Left colon (tissue), 2 donors: Measurements from ENCODE around the gene GALNT16. TPM values are rescaled to one million over a fixed set of nuclear protein-coding genes. Genes with fewer than 3 reads are reported as not detected.

Source experiments
- ATAC-seq: fragments of 200-7000 bp; cut with Tn5 transposase; one replicate; pipeline ENCODE4 v1.9.1; 2020; ENCODE audit warnings: mild to moderate bottlenecking, moderate library complexity
- DNase-seq, 2 donors: peaks; one replicate each; pipeline ENCODE4 v3.0.0-alpha.2; 2020
- intact Hi-C, 2 donors: fragments of 100-400 bp; cut with DNase I in 1 of 2; cut with micrococcal nuclease in 1 of 2; formaldehyde crosslinking; loops; one replicate each; pipeline versions ENCODE4 v1.11.2 to v1.14.0; 2022; cut with DNase I, micrococcal nuclease
- total RNA-seq, 2 donors: library from RNA; stranded (reverse); fragmentation: NEBNext Ultra II Directional; extraction: Animal tissue kit (Norgen Biotek cat#: 25700); gene quantifications; one replicate each; pipeline ENCODE4 v1.2.1, GENCODE V29; 2021
- donor health status: DM: no; HTN: no; CAD: no.
- donor health status: DM: yes; HTN: yes; CAD: no.

GALNT16 gene
- total RNA-seq, 2 donors from 2014 or later, result 1.3 to 1.7 TPM

DNA sequence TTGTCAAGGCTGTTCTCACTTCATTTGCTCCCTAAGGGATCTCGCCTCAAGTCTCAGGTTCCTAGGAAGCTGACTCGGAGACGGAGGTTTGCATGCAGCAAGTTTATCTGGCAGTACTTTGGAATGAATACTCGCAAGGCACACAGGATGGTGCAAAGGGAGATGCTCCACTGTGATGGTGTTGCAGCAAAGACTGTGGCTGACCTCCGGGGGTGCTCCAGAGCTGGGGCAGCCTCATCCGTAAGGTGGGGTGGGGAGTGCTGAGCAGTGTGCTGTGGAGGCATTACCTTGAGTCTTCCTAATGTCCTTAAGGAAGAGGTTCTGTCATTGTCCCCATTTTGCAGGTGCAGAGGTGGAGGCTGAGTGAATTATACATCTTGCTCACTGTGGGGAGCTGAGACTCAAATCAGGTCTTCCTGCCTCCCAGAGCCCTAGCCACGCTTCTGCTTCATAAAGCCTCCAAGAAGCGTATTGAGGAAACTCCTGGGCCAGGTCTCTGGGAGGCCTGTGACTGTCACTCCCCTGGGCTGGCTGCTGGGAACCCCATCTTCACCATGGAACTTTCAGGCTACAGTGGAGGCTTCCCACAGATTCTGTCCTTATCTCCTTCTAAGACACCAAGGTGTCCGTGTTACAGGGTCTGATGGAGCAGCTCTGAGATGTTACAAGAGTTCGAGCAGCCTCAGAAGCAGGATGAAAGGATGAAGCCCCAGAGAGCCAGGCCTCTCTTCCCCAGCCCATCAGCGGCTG is 39.5 kb downstream of the GALNT16 start:
- no peak for ATAC-seq
- no peak for DNase-seq
- intact Hi-C loops, result no loop called here

DNA sequence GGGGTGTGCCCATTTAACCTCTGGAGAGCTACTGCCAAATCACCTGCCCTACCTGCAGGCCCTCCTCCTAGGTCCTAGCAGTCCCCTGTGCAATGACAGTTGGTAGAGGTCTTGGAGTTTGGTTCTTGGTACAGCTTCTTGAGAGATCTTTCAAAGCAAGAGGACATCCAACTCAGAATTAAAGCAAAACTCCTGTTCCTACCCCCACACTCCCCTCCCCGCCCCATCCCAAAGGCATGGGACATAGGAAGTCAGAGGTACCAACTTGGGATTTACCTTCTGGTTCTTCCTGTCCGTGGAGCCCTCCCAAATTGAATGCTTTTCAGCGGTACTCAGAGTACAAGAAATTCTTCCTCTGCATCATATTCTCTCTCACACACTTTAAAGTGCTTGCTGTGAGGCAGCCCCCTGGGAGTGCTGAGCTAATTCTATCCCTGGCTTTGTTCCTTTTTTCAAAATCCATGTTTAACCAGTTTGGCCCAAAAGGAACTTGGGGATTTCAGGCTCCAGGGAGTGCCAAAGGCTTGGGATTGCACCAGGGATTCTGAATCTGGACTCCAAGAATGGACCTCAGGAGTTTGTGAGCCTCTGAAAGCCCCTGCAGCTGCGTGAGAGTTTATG is 40.8 kb downstream of the GALNT16 start:
- intact Hi-C loops, result no loop called here
- no peak for ATAC-seq
- DNase-seq, result no peak

DNA sequence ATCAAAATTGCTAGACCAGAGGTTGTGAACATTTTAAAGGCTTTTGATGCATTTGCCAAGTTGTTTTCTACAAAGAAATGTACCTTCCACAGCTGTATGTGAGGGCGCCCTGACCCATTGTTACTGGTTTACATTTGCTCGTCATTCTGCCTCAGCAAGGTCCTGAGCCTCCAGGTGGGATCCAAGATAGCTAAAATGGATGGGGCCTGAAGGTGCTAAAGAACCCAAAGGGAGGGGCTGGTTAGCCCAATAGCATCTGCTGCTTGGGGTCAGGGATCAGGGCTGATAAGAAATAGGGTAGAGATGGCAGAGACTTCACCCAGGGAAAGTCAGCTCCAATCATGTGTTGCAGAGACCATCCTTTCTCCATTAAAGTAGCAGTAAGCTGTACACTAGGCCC is 43.1 kb downstream of the GALNT16 start:
- DNase-seq (no peak), ATAC-seq (no peak)
- intact Hi-C loops, result no loop called here

DNA sequence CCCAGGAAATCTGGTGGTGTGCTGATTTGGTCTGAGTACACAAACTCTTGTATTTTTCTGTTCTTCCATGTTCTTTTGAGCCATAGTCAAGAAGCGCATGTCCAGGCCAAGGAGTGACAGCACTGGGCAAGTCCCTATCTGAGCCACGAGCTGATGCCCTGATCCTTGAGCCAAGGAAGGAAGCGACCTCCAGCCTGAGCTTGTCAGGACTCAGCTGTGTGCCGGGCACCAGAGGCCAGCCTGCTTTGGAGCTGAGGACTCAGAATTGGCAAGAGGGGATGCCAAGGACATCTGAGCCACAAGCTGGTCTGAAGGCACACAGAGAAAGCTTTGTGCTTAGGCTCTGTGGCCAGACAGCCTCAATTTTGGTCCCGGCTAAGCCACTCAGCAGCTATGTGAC is 52.6 kb downstream of the GALNT16 start:
- intact Hi-C loops, result no loop called here
- ATAC-seq (no peak), DNase-seq (no peak)

DNA sequence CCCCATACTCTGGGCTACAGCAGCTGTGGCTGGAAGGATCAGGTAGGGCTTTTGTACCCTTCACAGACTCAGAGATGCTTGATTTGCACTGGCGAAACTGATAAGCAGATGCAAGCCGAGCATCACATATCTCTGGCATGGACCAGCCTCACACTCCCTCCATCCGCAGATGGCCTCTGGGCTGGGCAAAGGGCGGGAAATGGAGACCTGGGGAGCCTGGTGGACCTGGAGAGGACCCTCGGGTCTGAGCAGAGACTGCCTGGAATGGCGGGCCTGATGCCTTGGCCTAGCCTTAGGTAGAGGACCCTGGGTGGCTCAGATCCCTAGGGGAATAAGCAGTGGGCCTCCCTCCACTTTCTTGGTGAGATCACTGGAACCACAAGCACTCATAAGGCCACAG is 53.2 kb downstream of the GALNT16 start:
- DNase-seq (no peak), ATAC-seq (no peak)
- intact Hi-C loops, result no loop called here

DNA sequence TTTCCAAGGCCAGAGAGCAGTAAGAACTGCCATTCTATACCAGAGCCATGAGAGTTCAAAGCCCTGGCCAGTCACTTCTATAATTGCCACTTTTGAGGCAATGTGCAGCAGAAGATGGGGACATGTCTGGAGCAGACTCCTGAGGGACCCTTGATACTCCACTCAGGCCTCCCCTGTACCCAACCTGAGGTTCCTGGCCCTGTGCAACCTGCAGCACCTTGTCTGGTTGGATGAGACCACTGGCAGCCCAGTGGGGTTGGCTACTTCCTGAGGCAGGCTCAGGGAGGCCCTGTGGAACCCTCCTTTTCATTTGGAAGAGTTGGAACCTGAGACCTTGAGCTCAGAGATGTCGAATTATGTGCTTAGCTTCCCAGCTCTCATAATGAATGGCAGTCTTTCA is 54.4 kb downstream of the GALNT16 start:
- intact Hi-C loops, result no loop called here
- DNase-seq (no peak), ATAC-seq (no peak)

DNA sequence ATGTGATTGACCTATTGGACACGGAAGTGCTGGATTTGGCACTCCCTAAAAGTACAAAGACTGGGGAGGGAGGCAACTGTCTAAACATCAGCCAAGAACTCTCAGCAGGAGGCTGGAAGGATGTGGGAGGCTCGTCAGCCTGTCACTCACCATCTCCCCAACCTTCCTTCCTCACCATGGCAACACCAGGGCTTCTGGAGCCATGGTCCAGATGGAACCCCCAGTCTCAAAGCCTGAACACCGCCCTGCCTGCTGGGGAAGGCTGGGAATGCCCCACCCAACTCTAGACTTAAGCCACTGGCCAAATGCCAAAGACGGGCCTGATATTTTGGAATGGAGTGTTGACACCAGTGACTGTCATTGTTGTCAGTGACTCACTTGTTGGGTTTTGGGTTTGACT is 55.3 kb downstream of the GALNT16 start:
- intact Hi-C loops, result no loop called here
- DNase-seq (peak in 1 of 2 donors; percentile 13), ATAC-seq (peak; percentile 71)

DNA sequence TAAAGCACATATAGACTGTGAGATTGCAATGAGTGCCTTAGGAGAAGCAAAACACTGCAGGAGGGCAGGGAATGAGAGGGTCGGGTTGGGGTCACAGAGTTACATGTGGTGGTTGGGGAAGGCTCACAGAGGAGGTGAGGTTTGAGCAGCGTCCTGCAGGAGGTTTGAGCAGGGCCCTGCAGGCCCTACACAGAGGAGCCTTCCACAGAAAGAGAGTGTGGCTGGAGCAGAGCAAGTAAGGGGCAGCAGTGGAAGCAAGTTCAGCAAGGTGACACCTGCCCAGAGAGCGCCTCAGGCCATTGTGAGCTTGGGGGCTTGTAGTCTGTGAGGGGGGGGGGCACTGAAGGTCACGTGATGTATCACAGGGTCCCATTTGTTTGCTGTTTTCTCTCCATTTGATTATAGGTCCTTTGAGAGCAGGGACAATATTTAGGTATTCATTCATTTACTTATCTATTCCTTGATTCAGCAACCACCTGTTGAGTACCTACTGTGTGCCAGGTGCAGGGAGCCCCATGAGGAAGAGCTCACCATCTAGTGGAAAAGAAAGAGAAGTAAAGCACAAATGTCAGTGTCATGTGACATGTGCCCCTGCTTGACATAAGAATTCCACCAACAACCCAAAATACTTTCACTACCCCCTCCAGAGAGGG is 56.6 kb downstream of the GALNT16 start:
- ATAC-seq, result no peak
- intact Hi-C loops, result no loop called here
- no peak for DNase-seq

DNA sequence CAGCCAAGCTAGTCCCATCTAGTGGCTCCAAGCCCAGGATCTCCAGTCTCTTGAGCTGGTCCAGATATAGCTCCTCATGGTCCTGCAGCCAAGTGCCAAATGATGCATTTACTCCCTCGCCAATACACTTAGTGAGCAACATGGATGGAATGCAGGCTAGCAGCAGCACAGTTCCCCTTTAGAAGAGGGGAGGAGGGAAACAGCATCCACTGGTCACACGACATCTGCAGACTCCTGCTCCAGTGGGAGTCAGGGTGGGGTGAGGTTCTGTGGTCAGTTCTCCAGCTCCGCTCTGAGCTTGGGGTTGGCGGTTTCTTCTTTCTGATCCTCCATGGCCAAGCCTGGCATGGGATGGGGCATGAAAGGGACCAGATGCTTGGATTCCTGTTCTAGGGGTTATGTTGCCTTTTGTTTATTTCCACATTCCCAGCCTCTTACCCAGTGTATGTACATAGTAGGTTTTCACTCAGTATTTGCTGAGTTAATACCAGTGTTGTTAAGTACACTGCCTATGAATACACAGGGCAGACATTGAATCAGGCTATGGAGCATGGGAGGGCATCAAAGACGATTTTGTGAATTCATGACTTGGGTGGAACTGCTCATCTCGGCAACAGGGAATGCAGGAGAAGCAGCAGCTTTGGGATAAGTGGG is 57.3 kb downstream of the GALNT16 start:
- ATAC-seq, result peak; percentile 19
- intact Hi-C loops, result no loop called here
- peak; percentile 19 to 54 for DNase-seq

DNA sequence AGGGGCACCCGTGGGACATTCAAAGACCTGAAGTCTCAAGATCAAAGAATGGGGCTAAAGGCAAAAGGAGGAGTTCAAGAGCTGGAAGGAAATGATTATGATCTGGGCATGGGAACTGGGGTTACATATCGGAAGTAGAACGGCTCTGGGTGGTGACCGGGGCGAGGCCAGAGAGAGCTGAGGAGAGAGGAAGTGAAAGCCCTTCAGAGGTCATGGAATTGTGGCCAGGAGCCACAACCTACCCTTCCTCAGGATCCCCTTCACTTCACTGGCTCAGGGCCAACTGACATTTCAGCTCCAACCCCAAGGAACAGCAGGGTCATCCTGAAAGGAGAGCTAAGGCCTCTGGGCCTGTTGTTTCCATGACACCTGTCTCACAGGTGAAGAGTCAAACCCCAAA is 57.8 kb downstream of the GALNT16 start:
- intact Hi-C loops, result no loop called here
- DNase-seq, result no peak
- no peak for ATAC-seq

DNA sequence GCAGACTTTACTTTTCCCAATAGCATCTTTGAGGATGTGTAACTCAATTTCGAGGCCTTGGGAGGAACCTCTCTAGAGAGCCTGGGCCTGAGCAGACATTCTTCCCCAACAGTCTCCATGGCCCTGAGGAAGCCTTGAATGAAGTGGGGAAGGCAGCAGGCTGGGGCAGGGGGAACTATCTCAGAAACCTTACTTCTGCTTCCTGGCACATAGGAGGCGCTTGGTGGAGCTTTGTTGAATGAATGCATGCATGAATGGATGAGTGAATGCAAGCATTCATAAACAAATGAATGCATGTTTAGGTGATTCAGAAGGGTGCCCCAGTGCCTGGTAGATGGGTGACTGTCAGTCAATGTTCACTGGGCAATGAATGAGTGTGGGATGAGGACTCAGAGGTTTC is 58.3 kb downstream of the GALNT16 start:
- intact Hi-C loops, result no loop called here
- ATAC-seq (no peak), DNase-seq (no peak)

DNA sequence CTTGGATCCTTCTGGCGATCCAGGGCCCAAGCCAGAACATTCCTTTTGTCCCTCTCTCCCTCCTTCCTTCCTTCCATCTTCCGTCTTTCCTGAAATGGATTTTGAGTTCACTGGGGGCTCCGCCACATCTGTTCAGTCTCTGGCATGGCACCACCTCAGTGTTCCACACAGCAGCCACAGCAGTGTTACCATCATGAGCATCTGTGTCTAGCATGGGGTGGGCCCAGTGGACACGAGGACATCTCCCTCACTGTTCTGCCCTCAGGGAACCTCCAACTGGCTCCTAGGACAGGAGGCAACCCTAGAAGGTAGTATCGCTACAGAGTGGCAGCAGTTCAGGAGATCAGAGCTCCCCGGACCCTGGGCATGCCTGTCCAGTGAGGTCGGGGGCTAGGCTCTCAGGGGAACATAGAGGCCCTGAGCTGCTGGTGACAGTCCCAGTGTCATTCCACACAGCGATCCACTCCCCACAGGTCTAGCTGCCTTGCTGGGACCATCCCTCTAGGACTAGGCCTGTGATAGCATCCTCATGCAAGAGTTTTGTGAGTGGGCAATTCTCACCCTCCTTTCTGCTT is 59.0 kb downstream of the GALNT16 start:
- intact Hi-C loops, result no loop called here
- ATAC-seq (no peak), DNase-seq (no peak)

DNA sequence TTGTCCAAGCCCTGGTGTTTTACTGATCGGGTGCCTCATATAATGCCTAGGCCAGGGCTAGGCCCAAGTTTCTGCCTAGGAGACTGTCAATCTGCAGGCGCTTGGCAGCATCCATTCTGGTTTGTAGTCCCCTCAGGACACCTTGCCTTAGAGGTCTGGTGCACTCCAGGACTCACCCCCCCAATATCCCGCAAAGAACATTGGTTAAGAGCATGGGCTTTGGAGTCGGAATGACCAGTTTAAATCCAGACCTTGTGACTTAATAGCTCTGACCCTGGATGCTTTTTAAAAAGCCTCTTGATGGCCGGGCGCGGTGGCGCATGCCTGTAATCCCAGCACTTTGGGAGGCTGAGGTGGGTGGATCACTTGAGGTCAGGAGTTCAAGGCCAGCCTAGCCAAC is 60.0 kb downstream of the GALNT16 start:
- no peak for DNase-seq
- ATAC-seq, result no peak
- intact Hi-C loops, result no loop called here

DNA sequence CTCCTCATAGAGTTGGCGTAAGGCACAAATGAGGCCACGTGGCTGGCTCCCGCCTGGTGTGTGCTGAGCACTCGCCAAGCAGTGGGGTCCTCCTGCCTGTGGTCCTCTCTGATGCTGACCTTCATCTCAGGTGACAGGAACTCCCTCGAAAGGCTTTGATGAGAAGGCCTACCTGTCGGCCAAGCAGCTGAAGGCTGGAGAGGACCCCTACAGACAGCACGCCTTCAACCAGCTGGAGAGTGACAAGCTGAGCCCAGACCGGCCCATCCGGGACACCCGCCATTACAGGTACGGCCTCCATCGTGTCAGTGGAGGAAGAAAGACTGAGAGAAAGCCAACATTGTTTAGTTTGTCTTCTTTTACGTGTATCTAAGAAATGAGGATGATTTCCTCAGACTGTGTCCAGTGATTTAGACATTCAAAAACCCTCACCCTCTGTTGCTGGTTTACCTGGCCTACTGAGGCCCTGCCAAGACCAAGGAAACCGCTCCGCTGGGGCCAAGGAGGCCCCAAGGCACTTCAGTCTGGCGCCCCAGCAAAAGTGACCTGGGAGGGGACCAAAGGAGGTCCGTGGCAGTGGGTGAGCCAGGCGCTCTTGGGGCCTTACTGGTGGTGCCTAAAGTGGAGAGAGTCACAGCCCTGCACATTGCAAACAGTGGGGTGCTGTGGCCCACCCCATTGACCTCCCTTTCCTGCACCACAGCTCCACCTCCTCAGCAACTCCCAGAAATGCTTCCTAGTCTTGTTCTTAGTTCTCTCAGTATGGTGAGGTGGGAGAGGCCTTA is 60.8 kb downstream of the GALNT16 start:
- no peak for DNase-seq
- no peak for ATAC-seq
- intact Hi-C loops, result no loop called here

DNA sequence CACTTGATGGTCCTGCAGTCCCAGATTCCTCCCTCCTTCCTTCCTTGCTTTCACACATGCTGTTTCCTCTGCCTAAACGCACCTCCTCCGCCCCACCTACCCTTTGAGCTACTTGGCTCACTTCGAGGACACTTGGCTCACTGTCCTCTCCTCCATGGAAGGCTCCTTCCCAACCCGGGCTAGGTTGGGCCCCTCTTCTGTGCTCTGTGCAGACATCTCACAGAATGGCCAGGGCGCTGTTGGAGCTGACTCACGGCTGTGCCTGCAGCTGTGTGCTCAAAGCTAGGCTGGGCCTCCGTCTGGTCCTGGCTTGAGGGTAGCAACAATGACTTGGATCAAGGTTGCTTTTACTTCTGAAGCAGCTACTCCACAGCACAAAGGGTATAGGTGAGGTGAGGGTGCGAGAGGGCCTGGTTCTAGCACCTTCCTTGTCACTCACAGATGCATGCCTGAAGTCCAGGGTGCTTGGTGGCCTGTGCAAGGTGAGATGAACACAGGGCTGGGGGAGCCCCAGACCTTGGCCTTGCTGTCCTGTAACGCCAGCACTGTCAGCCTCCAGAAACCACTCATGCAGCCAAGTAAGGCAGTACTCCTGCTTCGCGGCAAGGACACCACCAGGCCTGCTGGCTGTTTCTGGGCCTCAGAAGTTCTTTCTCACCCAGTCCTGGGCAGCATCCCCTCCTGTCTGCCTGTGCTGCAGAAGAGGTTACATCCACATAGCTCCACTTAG is 61.8 kb downstream of the GALNT16 start:
- DNase-seq, result no peak
- intact Hi-C loops, result no loop called here
- ATAC-seq, result no peak

DNA sequence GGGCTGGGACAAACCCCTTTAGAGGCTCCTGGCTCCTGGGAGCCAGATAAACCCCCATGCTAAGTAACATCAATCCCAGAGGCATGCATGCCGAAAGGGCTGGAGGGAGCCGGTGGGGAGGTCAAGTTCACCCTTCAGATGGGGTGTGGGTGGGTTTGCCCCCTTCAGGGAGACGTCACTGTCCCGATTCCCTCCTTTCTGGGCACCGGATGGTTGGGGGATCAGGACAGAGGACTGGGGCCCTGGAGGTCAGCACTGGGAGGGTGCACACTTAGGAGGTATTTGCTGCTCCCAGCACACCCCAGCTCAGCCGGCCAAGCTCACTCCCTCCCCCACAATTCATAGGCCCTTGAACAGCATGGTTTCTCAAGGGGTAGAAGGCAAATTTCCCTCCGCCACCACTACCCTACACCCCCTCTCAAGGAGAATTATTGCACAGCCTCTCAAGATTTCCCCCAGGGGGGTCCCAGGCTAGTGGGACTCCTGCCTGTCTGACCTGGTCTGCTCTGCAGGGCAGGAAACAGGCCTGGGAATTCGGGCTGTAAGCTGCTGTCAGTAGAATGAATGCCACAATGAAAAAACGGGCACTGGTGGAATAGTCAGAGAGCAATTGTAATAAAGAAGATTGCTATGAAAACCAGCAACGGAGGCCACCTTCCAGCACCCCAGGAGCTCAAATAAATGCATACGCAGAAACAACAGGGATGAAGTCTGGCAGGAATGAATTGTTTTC is 63.5 kb downstream of the GALNT16 start:
- ATAC-seq (no peak), DNase-seq (no peak)
- intact Hi-C loops, result no loop called here

DNA sequence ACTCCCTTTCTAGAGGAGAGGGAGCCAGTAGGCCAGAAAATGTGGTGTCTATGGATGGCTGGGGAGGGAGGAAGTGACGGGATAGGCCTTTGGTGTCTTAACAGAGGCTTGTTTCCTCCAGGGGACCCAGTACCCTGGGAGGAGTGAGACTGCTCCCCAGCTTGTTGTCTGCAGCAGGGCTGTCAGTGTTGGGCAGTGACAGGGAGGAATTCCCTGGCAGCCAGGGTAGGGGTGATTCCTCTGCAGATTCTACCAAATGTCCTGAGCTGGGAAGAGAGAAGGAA is 64.0 kb downstream of the GALNT16 start:
- ATAC-seq, result no peak
- DNase-seq, result no peak
- intact Hi-C loops, result no loop called here
